Neuronal stem cell (in vitro differentiated cells): ENCODE measurements around the gene FSTL4.

ENCODE experiments used
- DNase-seq: peaks from one replicate; pipeline ENCODE4 v3.0.0-alpha.2; 2013; ENCODE audit warnings: low spot score
- H2AFZ ChIP-seq: one replicate; pipeline ENCODE4 v1.6.1; 2013; ENCODE audit warnings: mild to moderate bottlenecking, low read length, inconsistent platforms
- H2AK5ac ChIP-seq: 2 replicates; pipeline ENCODE4 v1.6.1; 2013; ENCODE audit warnings: low read depth, mild to moderate bottlenecking, inconsistent platforms, low read length, moderate library complexity, mixed read lengths
- H2BK120ac ChIP-seq: 2 replicates; pipeline ENCODE4 v1.6.1; 2013; ENCODE audit warnings: low read depth, mild to moderate bottlenecking, inconsistent platforms, low read length, moderate library complexity, mixed read lengths
- H2BK12ac ChIP-seq: one replicate; pipeline ENCODE4 v1.6.1; 2013; ENCODE audit warnings: low read length, inconsistent platforms
- H2BK15ac ChIP-seq: 2 replicates; pipeline ENCODE4 v1.6.1; 2013; ENCODE audit warnings: mild to moderate bottlenecking, low read length, inconsistent platforms, mixed read lengths
- H2BK5ac ChIP-seq: one replicate; pipeline ENCODE4 v1.6.1; 2013; ENCODE audit warnings: inconsistent platforms, mild to moderate bottlenecking, low read length, moderate library complexity
- H3K14ac ChIP-seq: one replicate; pipeline ENCODE4 v1.6.1; 2013; ENCODE audit warnings: low read length, inconsistent platforms
- H3K18ac ChIP-seq: 2 replicates; pipeline ENCODE4 v1.6.1; 2013; ENCODE audit warnings: low read length, inconsistent platforms
- H3K23ac ChIP-seq: 2 replicates; pipeline ENCODE4 v1.6.1; 2013; ENCODE audit warnings: low read depth, mild to moderate bottlenecking, mixed read lengths, low read length, inconsistent platforms; ENCODE audit not compliant: poor library complexity
- H3K27ac ChIP-seq: replicated peaks from 3 replicates; pipeline ENCODE4 v1.5.1; 2013; ENCODE audit warnings: low read length, inconsistent platforms
- H3K27me3 ChIP-seq, 3 experiments: 2 replicates each; pipeline ENCODE4 v1.6.1; 2013; ENCODE audit warnings: low read length in 3 of 3, mild to moderate bottlenecking in 2 of 3, inconsistent platforms in 1 of 3, low read depth in 1 of 3, mixed read lengths in 1 of 3, moderate library complexity in 1 of 3; ENCODE audit not compliant: control insufficient read depth in 3 of 3, insufficient read depth in 3 of 3
- H3K36me3 ChIP-seq, 2 donors: replicated peaks in 1 of 2; 2 replicates each; pipeline ENCODE4 v1.6.1; 2013; ENCODE audit warnings: low read length in 2 of 2; ENCODE audit not compliant: control insufficient read depth in 2 of 2, insufficient read depth in 2 of 2
- H3K4ac ChIP-seq: 2 replicates; pipeline ENCODE4 v1.6.1; 2013; ENCODE audit warnings: inconsistent platforms, mild to moderate bottlenecking, low read length, moderate library complexity
- H3K4me1 ChIP-seq, 2 donors: 1 replicate in 1 of 2; 2 replicates in 1 of 2; pipeline ENCODE4 v1.6.1; 2013; ENCODE audit warnings: low read length in 2 of 2, low read depth in 1 of 2; ENCODE audit not compliant: control insufficient read depth in 2 of 2, insufficient read depth in 1 of 2
- H3K4me2 ChIP-seq: one replicate; pipeline ENCODE4 v1.6.1; 2013; ENCODE audit warnings: mild to moderate bottlenecking, low read length, inconsistent platforms; ENCODE audit not compliant: insufficient read depth, poor library complexity, severe bottlenecking
- H3K4me3 ChIP-seq, 2 donors: 2 replicates each; pipeline ENCODE4 v1.5.1; 2013; ENCODE audit warnings: low read length in 2 of 2, mild to moderate bottlenecking in 2 of 2, inconsistent platforms in 1 of 2, moderate library complexity in 1 of 2
- H3K79me1 ChIP-seq: one replicate; pipeline ENCODE4 v1.6.1; 2013; ENCODE audit warnings: low read depth, mild to moderate bottlenecking, inconsistent platforms, low read length, moderate library complexity
- H3K9ac ChIP-seq: one replicate; pipeline ENCODE4 v1.6.1; 2013; ENCODE audit warnings: mild to moderate bottlenecking, low read depth, low read length, inconsistent platforms; ENCODE audit not compliant: poor library complexity
- H3K9me3 ChIP-seq, 2 donors: replicated peaks in 1 of 2; 2 replicates each; pipeline versions ENCODE3 to v1.6.1; 2013; ENCODE audit warnings: low read length in 2 of 2, mild to moderate bottlenecking in 2 of 2, inconsistent platforms in 1 of 2, low read depth in 1 of 2, mixed read lengths in 1 of 2, moderate library complexity in 1 of 2; ENCODE audit not compliant: control insufficient read depth in 2 of 2, insufficient read depth in 1 of 2
- H4K8ac ChIP-seq: one replicate; pipeline ENCODE4 v1.6.1; 2013; ENCODE audit warnings: low read depth, mild to moderate bottlenecking, inconsistent platforms, low read length, moderate library complexity
- H4K91ac ChIP-seq: one replicate; pipeline ENCODE4 v1.6.1; 2013; ENCODE audit warnings: low read length, low read depth, mild to moderate bottlenecking, inconsistent platforms; ENCODE audit not compliant: poor library complexity
- WGBS, 2 donors: extraction: QIAGEN DNeasy Blood & Tissue Kit; methylation state at CpG; one replicate each; pipeline ENCODE4 v1.1.7; 2013; ENCODE audit warnings: missing lambda C conversion rate in 2 of 2, mixed read lengths in 1 of 2; ENCODE audit not compliant: insufficient read length in 2 of 2, insufficient replicate concordance in 1 of 2; ENCODE audit errors: extremely low coverage in 2 of 2; 5-methylcytosine and 5-hydroxymethylcytosine counted together

FSTL4 gene

GRCh38 chr5:133361922-133362321, 250.4 kb downstream of the FSTL4 start:
- no peak overlapping the region for H2BK15ac ChIP-seq
- H3K4ac ChIP-seq = no peak overlapping the region
- no peak overlapping the region for H4K91ac ChIP-seq
- no peaks in the 10 kb centered on the region for H3K36me3 ChIP-seq
- no peak overlapping the region for H3K4me2 ChIP-seq
- no peak overlapping the region for H3K23ac ChIP-seq
- H3K79me1 ChIP-seq = no peaks in the 10 kb centered on the region
- no peak overlapping the region for H2AFZ ChIP-seq
- peak overlapping the region; percentile 79 for H3K27ac ChIP-seq
- no peak overlapping the region for H2BK120ac ChIP-seq
- H2BK5ac ChIP-seq = no peak overlapping the region
- H3K9me3 ChIP-seq = no peaks in the 10 kb centered on the region
- H3K9ac ChIP-seq = no peak overlapping the region
- no peak overlapping the region for H4K8ac ChIP-seq
- no peak overlapping the region for H3K14ac ChIP-seq
- H2BK12ac ChIP-seq = no peak overlapping the region
- no peak overlapping the region for H3K18ac ChIP-seq
- no peak overlapping the region for H3K4me3 ChIP-seq
- DNase-seq = no peak
- WGBS, 2 donors = no CpG with 5 or more reads among the region's 1 CpG
- no peaks in the 10 kb centered on the region for H3K27me3 ChIP-seq
- peaks cover 11 to 33% of the 10 kb centered on the region in 2 donors for H3K4me1 ChIP-seq
- H2AK5ac ChIP-seq = no peak overlapping the region

GRCh38 chr5:133360693-133361472, 251.5 kb downstream of the FSTL4 start:
- no peak overlapping the region for H3K9ac ChIP-seq
- peak; percentile 57 for DNase-seq
- no peak overlapping the region for H3K14ac ChIP-seq
- WGBS, 2 donors = no CpG with 5 or more reads among the region's 18 CpGs
- H3K36me3 ChIP-seq = no peaks in the 10 kb centered on the region
- H4K91ac ChIP-seq = no peak overlapping the region
- no peak overlapping the region for H3K23ac ChIP-seq
- peak overlapping the region; percentile 79 for H3K27ac ChIP-seq
- H4K8ac ChIP-seq = no peak overlapping the region
- no peak overlapping the region for H3K4me2 ChIP-seq
- no peak overlapping the region for H3K4ac ChIP-seq
- no peaks in the 10 kb centered on the region for H3K9me3 ChIP-seq
- H3K27me3 ChIP-seq = no peaks in the 10 kb centered on the region
- no peak overlapping the region for H2BK15ac ChIP-seq
- H2AFZ ChIP-seq = no peak overlapping the region
- peaks cover 11 to 33% of the 10 kb centered on the region in 2 donors for H3K4me1 ChIP-seq
- H3K18ac ChIP-seq = no peak overlapping the region
- H2BK12ac ChIP-seq = no peak overlapping the region
- no peak overlapping the region for H2AK5ac ChIP-seq
- no peaks in the 10 kb centered on the region for H3K79me1 ChIP-seq
- H2BK120ac ChIP-seq = no peak overlapping the region
- H2BK5ac ChIP-seq = no peak overlapping the region
- H3K4me3 ChIP-seq = no peak overlapping the region

- no CpG with 5 or more reads among the region's 8 CpGs for WGBS, 2 donors
- Histone ChIP-seq H3K4me3 (no peak overlapping the region), H3K9ac (no peak overlapping the region), H2AFZ (no peak overlapping the region), H2BK5ac (no peak overlapping the region), H3K9me3 (no peaks in the 10 kb centered on the region), H3K27ac (peak overlapping the region; percentile 20), H4K91ac (no peak overlapping the region), H3K27me3 (no peaks in the 10 kb centered on the region), H3K4me1 (peaks cover 8 to 28% of the 10 kb centered on the region in 2 donors), H2BK120ac (peak overlapping the region; percentile 21), H3K4me2 (no peak overlapping the region), H3K4ac (no peak overlapping the region), H2BK15ac (no peak overlapping the region), H3K23ac (no peak overlapping the region), H2BK12ac (no peak overlapping the region), H3K36me3 (no peaks in the 10 kb centered on the region), H3K14ac (no peak overlapping the region), H2AK5ac (no peak overlapping the region), H3K79me1 (no peaks in the 10 kb centered on the region), H3K18ac (peak overlapping the region; percentile 89), H4K8ac (no peak overlapping the region)
- no peak for DNase-seq
These were observed 252.5 kb downstream of the FSTL4 start for GRCh38 chr5:133359861-133360260.

GRCh38 chr5:133358271-133358670, 254.1 kb downstream of the FSTL4 start:
- WGBS, 2 donors = no CpG with 5 or more reads among the region's 12 CpGs
- DNase-seq = no peak
- no peak overlapping the region for H2AFZ ChIP-seq

More at GRCh38 chr5:133358271-133358670, 254.1 kb downstream of the FSTL4 start:
- Histone ChIP-seq H3K14ac (no peak overlapping the region), H2BK15ac (no peak overlapping the region), H4K8ac (no peak overlapping the region), H3K18ac (peak overlapping the region; percentile 31), H3K4ac (no peak overlapping the region), H3K4me2 (no peak overlapping the region), H3K27ac (no peak overlapping the region), H4K91ac (no peak overlapping the region), H2BK12ac (no peak overlapping the region), H2BK120ac (peak overlapping the region; percentile 1), H3K27me3 (no peaks in the 10 kb centered on the region), H3K9ac (no peak overlapping the region), H3K4me3 (no peak overlapping the region), H3K9me3 (no peaks in the 10 kb centered on the region), H2AK5ac (no peak overlapping the region), H2BK5ac (no peak overlapping the region), H3K4me1 (peaks cover 21 to 27% of the 10 kb centered on the region in 2 donors), H3K23ac (no peak overlapping the region), H3K36me3 (no peaks in the 10 kb centered on the region), H3K79me1 (no peaks in the 10 kb centered on the region)
